ENCODE results near the gene ENTPD8.

The ENTPD8 gene

GRCh38 chr9:137441289-137441934 is at the start of gene ENTPD8:
Gene ENTPD8 (minus strand): TSS chr9:137441357. CDS start chr9:137438285, 3,072 bp downstream.
- peak; percentile 60 for DNase-seq

GRCh38 chr9:137490532-137491186 is 49.5 kb upstream of the ENTPD8 start:
- no peak for DNase-seq

DNA sequence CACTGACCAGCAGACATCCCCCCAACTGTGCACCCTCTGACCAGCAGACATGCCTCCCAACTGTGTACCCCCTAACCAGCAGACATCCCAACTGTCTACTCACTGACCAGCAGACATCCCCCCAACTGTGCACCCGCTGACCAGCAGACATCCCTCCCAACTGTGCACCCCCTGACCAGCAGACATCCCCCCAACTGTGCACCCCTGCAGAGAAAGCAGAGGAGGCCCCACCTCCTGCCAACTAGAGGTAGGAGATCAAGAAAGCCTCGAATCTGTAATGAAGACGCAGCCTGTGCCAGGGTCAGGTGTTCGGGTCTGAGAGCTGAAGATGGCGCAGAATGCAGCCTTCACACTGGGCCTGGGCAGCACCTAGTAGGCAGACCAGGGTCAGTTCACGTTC is 47.7 kb upstream of the ENTPD8 start:
- no peak for DNase-seq

- no peak for DNase-seq
Measured at GRCh38 chr9:137488327-137488653, 47.1 kb upstream of the ENTPD8 start.

DNA sequence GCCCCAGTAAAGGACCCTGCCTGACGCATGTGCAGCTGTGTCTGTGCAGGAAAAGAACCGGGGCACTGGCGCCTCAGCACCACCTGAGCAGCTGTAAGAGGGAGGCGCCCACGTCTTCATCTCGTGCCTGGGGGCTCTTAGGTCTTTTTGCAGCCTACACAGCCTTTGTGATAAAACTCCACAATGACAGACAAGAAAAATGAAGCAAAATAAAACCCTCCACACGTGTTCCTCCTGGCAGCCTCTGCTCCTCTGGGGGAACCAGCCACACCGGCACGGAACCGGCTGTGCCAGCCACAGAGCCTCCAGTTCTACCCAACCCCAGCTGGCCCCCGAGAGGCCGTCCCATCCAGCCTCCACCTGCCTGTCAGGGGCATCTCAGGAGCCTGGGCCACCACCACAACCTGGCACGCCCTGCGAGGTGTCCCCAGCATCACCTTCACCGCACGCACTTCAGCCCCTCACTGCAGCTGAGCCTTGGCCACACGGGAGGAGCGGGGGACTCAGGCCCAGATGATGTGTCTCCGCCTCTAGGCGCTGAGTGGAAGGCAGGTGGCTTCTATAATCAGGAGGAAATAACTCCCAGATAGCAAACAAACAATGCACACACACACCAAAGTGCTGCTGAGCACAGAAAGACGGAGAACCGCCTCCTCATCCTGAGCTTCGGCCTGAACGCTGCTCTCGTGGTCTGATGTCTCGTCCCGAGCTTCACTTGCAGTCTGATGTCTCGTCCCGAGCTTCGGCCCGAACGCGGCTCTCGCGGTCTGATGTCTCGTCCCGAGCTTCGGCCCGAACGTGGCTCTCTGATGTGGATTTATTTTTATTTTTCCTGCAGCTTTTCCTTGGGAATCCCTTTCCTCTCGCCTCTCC is 46.5 kb upstream of the ENTPD8 start:
- no peak for DNase-seq

DNA sequence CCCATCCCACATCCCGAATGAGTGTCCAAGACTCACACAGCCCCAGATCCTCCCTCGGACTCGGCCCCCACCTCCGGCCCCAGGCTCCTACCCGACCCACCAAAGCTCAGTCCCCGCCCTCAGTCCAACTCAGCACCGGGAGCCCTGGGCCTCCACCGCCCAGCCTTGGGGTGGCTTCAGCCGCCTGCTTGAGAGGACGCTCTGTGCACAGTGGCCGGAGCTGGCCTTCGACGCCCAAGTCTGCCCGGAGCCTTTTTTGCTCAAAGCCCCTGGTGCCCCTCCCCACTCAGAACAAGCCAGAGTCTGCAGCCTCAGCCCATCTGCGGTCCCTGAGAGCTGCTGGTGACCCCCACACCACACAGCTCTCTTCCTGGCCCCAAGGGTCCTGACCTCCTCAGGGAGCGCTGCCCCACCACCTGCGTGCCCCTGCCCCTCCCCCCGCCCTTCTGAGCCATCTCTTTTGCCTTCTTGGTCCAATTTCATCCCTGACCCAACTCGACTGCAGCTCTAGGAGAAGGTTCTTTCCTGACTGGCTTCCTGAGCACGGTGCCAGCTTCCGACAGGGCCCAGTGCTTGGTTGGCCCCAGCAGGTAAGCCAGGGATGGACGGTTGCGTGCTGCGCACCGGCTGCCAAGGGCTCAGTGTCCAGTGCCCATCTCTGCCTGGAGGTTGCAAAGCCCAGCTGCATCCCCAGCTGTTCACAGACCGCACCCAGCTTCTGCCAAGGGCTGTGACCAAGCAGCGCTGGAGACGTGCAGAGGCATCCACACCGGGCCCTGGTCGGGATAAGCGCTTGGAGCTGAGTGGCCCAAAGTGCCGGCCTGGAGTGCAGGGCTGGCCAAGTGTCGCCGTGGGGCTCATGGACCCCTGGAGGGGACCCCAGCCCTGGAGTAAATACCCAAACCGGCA is 45.6 kb upstream of the ENTPD8 start:
- no peak for DNase-seq

DNA sequence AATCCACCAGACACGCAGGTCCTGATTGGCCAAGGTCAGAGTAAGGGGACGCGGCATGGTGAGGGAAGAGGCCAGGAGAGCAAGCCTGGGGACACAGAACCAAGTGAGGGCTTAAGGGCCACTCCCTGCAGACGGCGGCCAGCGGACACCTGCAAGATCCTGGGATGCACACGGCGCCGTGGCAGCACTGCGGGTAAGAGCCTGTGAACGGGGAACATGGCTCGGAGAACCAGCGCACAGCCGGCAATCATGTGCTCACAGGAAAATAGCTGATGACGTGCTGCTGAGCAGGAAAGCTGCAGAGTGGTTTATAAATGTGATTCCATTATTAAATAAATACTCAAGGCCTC is 45.0 kb upstream of the ENTPD8 start:
- no peak for DNase-seq

- no peak for DNase-seq
Measured at GRCh38 chr9:137485343-137486140, 44.4 kb upstream of the ENTPD8 start.

- DNase-seq, result no peak
Measured at GRCh38 chr9:137484551-137485315, 43.6 kb upstream of the ENTPD8 start.

DNA sequence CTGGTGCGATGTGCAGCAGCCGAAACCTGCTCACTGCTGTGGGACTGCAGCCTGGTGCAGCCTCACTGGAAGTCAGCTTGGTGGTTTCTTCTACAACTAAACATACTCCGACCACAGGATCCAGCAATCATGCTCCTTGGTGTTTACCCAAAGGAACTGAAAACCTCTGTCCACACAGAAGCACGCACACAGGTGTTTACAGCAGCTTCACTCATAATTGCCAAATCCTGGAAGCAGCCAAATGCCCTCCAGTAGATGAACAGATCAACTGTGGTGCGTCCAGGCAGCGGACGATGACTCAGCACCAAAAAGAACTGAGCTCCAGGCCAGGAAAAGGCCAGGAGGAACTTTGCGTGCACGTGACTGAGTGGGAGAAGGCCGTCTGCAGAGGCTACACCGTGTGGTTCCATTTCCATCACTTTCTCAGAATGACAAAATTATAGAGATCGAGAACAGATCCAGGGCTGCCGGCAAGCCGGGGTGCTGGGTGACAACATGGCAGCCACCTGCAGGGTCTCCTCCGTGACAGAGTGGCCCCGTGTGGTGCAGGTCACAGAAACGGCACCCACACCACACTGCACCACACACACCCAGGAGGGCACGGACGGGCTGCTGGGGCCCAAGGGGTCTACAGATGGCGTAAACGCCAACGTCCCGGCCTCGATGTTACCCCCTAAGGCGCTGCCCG is 41.1 kb upstream of the ENTPD8 start:
- DNase-seq, result no peak

DNA sequence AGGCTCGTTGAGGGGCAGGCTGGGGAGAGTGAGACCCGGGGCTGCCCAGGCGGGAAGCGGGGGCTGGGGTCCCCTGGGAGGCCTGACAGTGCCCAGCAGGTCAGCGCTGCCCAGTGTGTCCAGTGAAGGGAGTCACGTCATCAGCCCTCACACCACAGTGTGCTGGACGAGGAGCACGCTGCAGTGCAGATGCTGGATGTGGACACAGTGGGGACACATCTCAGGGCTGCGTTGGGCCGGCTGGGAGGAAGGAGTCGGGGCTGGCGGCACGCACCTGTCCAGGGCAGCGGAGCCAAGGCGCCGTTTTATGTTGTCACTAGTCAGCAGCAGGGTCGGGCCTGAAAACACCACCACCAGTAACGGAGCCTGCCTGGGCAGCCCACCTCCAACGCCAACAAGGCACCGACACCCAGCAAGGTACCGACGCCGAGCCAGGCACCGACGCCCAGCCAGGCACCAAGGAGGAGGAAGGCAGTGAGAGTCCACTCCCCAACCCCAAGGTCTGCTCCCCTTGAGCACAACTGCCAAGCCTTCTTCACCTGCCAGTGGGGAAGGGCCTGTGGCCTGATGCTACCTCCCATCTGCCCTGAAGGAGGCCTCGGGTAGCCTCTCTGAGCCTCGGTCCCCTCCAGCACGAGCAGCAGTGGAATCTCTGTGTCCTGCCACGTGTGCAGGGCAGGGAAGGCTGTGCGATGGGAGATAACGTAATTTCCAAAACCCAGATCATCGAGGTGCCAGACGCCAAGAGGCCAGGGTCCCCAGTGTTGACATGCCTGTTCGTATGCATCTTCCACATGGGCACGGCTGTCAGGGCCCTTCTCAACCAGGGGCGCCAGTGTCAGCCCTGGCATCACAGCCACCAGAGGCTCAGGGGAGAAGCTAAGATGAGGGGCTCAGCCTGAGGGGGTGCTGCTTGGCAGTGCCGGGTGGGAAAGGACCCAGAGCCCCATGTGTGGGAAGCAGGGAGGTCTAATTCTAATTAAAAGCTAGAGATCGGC is 39.8 kb upstream of the ENTPD8 start:
- DNase-seq, result no peak

DNA sequence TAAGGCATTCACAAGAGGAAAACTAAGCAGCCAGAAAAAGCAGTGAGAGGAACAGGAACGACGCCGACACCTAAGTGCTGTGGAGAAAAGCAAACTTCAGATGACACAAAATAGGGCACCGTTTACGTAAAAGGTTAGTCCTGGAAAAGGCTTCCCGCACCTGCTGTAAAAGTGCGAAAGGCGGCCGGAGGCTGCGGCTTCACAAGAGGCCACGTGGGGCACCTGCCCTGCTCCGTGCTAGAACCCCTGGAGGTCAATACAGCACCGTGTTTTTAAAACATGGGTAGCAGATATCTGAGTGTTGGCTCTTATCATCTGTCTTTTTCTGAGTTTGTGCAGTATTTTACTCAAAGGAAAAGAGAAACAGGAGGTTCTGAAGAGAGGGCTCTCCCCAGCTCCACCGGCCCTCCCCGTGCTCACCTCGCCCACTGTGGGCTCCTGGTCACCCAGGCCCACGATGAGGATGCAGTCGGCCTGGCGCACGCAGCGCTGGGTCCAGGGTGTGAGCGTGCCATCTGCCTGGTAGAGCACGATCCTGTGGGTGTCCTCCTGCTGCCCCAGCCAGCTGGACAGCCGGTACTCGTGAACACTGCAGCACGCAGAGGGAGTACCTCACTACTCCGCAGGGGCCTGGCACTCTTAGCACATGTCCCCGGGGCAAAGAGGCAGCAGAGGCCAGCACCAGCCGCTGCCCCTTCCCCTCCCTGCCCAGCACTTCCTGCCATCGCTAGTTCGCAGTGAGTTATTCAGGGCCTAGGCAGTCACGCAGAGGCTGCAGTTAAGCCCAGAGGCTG is 38.9 kb upstream of the ENTPD8 start:
- no peak for DNase-seq

- peak; percentile 28 for DNase-seq
Measured at GRCh38 chr9:137478962-137479861, 38.1 kb upstream of the ENTPD8 start.

DNA sequence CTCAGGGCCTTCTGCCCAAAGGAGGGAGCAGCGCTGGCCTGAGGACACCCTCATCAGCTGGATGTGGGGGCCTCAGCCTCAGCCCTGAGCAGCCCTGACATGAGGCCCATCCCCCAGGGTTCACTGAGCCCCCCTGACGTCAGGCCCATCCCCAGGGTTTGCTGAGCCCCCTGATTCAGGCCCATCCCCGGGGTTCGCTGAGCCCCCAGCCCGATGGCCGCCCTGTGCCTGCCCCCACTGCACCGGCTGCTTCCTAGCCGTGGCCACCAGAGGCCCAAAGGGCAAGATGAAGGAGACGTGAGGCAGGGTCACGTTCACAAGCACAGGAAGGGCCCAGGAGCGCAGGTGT is 37.4 kb upstream of the ENTPD8 start:
- no peak for DNase-seq

- no peak for DNase-seq
Measured at GRCh38 chr9:137477778-137478612, 36.8 kb upstream of the ENTPD8 start.

- no peak for DNase-seq
Measured at GRCh38 chr9:137476856-137477255, 35.7 kb upstream of the ENTPD8 start.

GRCh38 chr9:137475666-137476065 is 34.5 kb upstream of the ENTPD8 start:
- DNase-seq, result no peak
